Endothelial cell of hepatic sinusoid (primary cell): ENCODE measurements around the gene TDP2.
"Not testable (repeated sequence)": the region's sequence is repeated elsewhere in the genome, so short reads cannot be mapped to it uniquely, and the experiment has no call there.

Source experiments
- in situ Hi-C: cut with HindIII; loops from 2 replicates; pipeline ENCODE4 v1.10.0; 2017; ENCODE audit warnings: low sequenced_read_pairs

The TDP2 gene

DNA sequence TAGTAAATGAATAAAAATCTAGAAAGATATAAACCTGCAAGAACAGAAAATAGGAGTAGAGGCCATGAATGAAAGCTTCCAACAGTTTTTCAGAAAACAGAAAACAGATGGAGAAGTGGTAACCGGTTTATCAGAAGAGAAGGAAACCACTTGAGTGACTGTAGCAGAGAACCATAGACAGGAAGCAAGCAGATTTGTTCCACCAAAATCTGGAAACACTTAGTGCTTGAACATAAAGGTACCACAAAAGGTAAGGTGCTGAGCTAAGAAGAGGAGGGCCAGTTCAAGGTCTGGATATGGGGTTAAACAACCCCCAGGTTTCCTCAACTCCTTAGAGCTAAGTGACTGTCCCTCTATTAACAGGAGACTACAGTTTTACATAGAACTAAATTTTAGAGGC, 11.5 kb downstream of the TDP2 start:
- in situ Hi-C loops, result no loop called here

- in situ Hi-C loops, result no loop called here
Observed at GRCh38 chr6:24650365-24650764, 16.3 kb downstream of the TDP2 start.

GRCh38 chr6:24649691-24650090, 17.0 kb downstream of the TDP2 start:
- in situ Hi-C loops, result no loop called here

GRCh38 chr6:24648276-24648675, 18.4 kb downstream of the TDP2 start:
- in situ Hi-C loops, result no loop called here

DNA sequence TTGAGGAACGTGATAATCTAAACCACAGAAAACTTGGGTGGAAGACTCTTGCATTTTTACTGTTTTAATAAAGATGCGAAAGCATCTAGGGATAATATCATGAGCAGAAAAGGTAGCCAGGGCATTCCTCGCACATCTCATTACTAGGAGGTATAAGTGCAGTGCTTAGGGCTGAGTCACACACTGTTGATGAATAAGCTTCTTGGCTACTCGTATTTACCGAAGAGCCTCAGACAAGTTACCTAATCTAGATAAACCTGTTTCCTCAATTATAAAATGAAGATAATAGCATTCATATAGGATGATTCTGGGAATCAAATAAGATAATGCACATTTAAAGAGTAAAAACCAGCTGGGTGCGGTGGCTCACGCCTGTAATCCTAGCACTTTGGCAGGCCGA, 19.9 kb downstream of the TDP2 start:
- in situ Hi-C loops, result no loop called here

DNA sequence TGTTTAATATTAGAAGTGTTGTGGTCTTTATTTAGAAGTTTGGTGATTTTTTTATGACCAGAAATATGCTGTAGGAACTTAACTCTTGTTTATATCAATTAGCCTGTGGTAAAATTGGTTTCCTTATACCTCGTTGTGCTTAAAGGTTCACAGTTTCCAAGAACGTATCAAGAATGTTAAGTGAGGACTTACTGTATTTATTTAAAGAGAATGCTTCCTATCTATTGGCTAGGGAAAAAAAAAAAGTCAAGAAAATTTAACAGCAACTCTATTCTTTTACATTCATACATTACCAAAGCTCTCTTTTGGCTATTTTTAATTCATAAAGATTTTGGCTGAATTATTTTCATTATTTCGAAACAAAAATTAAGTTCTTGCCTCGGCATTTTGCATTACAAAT, 22.3 kb downstream of the TDP2 start:
- in situ Hi-C loops, result no loop called here

DNA sequence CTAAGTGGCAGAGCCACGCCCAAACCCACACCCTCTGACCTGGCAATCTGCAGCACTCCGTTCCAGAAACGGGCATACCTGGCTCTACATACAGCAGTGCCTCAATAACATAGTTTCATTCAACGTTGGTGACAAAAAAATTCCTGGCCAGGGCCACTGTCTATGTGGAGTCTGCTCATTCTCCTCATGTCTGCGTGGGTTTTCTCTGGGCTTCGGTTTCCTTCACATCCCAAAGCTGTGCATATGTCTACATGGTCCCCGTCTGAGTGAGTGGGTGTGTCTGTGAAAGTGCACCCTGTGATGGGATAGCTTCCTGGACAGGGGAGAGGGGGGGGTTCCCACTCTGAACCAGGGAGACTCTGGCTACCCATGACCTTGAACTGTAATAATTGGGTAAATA, 22.8 kb downstream of the TDP2 start:
- in situ Hi-C loops, result no loop called here

GRCh38 chr6:24642061-24642460, 24.6 kb downstream of the TDP2 start:
- in situ Hi-C loops, result no loop called here

DNA sequence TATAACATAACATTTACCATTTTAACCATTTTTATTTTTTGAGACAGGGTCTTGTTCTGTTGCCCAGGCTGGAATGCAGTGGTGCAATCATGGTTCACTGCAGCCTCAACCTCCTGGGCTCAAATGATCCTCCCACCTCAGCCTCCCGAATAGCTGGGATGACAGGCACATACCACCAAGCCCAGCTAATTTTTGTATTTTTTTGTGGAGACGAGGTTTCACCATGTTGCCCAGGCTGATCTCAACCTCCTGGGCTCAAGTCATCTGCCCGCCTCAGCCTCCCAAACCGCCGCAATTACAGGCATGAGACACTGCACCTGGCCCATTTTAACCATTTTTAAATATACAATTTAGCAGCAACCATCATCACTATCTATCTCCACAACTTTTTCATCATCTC, 26.1 kb downstream of the TDP2 start:
- in situ Hi-C loops, result not testable (repeated sequence)

- in situ Hi-C loops, result no loop called here
Observed at GRCh38 chr6:24640166-24640565, 26.5 kb downstream of the TDP2 start.

DNA sequence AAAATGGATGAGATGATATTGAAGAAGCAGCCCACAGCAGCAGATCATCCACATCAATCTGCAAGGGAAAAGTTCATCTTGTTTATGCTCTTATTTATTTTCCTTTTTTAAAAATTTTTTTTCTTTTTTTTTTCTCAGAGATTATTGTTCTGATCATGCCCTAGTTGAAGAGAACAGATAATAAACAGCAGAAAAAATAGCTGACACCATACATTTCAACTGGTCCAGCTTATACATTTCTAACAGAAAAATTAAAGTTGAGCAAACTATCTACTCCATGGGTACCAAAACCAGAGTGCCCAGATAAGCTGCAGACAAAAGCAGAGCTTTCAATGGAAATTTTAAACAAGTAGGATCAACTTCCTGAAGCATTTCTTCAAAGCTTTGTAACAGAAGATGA, 30.0 kb downstream of the TDP2 start:
- in situ Hi-C loops, result no loop called here

DNA sequence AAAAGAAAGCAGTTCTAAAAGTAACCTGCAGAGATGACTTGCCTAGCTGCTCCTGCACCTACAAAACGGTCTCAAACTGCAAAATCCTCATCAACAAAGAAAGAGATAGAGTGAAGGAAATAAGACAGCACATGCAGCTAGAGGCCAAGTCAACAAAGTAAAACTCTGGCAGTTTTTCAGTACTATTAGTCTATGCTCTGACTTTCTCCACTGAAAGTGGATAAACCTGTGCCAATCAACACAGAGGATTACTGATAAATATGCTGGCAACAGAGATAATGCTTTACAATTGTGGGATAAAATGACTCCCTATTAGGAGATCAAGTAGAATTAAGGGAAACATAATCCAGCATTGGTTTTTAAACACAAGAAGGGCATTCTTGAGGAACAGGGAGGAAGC, 34.1 kb downstream of the TDP2 start:
- in situ Hi-C loops, result no loop called here

GRCh38 chr6:24631671-24632070, 35.0 kb downstream of the TDP2 start:
- in situ Hi-C loops, result no loop called here

GRCh38 chr6:24630856-24631505, 35.7 kb downstream of the TDP2 start:
- in situ Hi-C loops, result no loop called here

GRCh38 chr6:24621626-24622289, 44.9 kb downstream of the TDP2 start:
- in situ Hi-C loops, result no loop called here

DNA sequence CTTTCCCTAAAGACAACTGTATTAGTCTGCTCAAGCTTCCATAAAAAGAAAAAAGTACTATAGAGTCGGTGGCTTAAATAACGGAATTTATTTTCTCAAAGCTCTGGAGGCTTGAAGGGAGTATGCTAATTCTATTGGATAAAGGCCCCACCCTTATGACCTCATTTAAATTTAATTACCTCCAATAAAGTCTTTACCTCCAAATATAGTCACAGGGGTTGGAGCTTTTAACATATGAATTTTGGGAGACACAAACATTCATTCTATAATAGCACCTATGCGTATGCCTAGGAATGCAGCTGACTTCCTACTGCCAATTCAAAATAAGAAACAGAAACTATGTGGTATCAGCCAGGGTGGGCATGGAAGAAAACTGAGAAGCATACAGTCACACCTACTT, 46.1 kb downstream of the TDP2 start:
- in situ Hi-C loops, result no loop called here

DNA sequence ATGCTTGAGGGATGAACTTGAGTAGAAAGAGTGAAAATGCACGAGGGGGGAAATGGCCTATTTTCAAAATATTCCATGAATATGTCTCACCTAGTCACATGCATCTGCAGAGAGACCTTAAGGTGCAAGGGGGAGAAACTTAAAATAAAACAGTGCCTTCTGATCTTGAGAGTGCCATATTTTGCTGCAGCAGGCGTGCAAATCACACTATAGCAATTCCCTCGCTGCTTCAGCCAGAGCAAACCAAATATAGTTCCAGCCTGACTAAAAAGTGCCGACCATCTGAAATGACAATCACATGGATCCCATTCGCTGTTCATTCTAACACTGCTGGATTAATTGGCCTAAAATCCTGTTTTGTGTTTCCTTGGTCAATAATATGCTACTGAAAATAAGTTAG, 47.0 kb downstream of the TDP2 start:
- in situ Hi-C loops, result no loop called here

GRCh38 chr6:24614648-24615047, 52.1 kb downstream of the TDP2 start:
- in situ Hi-C loops, result no loop called here

- in situ Hi-C loops, result no loop called here
Observed at GRCh38 chr6:24614043-24614420, 52.7 kb downstream of the TDP2 start.

DNA sequence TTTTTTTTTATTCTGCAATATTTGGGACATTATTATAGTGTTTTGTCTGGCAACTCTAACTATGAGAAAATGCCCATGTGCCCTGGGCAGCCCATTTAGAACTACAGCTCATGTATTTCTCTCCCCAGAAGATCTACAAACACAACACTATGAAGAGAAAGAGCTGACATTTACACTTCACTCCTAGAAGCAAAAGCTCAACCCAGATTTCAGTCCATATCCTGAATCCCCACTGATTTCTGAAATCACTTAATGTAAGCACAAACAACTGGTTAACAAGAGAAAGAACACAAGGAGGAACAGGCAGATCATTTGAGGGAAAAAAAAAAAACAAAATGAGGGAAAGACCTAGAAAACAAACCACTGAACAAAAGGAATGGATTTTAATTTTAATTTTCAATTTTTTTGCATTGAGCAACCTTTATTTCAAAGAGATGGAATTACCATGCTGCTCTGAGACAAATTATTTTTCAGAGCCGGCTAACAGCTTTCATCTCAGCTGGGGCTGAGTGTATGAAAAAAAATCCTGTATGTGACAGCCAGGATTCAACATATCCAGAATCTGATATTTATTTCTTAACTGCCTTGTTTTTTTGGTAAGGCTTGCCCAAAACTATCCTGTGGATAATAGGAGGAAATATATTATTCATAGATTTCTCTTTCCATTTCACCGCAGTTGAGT, 53.2 kb downstream of the TDP2 start:
- in situ Hi-C loops, result no loop called here

DNA sequence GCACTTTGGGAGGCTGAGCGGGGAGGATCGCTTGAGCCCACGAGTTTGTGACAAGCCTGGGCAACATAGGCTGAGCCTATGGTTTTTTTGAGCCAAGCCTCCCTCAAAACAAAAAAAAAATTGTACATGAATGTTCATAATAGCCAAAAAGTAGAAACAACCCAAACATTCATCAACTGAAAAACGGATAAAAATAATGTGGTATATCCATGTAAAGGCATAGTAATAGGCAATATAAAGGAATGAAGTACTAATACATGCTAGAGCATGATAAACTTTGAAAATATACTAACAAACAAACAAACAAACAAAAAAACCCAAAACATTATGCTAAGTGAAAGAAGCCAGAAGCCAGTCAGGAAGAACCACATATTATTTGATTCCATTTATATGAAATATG, 56.0 kb downstream of the TDP2 start:
- in situ Hi-C loops, result no loop called here

DNA sequence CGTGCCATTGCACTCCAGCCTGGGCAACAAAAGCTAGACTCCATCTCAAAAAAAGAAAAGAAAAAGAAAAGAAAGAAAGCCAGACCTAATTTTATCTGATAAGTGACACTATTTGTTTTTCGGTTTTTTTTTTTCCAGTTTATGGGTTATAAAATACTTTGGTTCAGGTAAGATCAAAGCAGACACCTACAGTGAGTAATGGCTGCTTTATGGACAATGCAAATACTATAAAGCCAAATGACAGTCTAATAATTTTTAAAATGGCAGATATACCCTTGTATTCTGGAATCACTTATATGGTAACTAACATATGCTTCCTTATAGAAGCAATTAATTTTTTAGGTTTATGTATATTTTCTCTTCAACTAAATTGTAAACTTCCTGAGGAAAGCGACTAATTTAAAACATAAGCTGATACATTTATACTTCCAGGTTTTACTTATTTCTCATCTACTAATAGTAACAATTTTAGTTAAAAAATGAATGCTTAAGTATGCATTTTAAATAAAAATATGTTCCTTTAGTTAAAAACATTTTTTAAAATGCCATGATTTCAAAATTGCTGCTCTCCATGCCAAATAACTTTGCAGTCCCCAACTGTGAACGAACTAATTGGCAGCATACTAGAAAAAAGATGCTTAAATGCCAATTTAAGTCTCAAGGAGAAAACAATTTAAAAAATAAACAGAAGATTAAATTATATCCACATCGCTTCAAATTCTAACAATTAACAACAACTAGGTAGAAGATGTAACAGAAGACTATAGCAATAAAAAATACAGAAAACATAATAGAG, 59.2 kb downstream of the TDP2 start:
- in situ Hi-C loops, result no loop called here
